Panc1 (cell line): ENCODE measurements around the gene ISY1.

Source experiments
- REST ChIP-seq, 2 experiments: IDR thresholded peaks; 2 replicates each; pipeline ENCODE4 v1.6.1; 2011 to 2012; ENCODE audit warnings: low read depth in 2 of 2, control low read depth in 1 of 2, low read length in 1 of 2, mild to moderate bottlenecking in 1 of 2, moderate library complexity in 1 of 2; ENCODE audit not compliant: insufficient read depth in 1 of 2
- TF ChIP-seq, protein P1 (sequence below): fragments of 450-650 bp; IDR thresholded peaks from 2 replicates; pipeline ENCODE4 v1.5.1; 2017; ENCODE audit warnings: mild to moderate bottlenecking

DNA sequence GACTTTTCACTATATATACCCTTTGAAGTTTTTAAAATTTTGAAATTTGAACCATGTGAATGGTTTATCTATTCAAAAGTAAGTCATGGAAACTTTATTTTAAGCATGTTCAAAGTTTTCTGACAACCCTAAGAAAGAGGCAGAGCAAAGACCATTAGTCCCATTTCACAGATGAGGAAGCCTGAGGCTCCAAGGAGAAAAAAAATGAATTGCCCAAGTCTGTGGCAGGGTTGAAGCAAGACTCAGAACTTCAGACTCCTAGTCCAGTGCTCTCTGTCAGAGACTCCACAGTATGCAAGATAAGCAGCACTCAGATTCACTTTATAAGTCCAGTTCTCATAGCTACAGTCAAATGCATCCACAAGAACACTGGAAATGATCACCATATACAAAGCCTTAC, 43.7 kb downstream of the ISY1 start:
- TF ChIP-seq, protein P1, sequence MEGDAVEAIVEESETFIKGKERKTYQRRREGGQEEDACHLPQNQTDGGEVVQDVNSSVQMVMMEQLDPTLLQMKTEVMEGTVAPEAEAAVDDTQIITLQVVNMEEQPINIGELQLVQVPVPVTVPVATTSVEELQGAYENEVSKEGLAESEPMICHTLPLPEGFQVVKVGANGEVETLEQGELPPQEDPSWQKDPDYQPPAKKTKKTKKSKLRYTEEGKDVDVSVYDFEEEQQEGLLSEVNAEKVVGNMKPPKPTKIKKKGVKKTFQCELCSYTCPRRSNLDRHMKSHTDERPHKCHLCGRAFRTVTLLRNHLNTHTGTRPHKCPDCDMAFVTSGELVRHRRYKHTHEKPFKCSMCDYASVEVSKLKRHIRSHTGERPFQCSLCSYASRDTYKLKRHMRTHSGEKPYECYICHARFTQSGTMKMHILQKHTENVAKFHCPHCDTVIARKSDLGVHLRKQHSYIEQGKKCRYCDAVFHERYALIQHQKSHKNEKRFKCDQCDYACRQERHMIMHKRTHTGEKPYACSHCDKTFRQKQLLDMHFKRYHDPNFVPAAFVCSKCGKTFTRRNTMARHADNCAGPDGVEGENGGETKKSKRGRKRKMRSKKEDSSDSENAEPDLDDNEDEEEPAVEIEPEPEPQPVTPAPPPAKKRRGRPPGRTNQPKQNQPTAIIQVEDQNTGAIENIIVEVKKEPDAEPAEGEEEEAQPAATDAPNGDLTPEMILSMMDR, result no peak
- TF ChIP-seq REST (IDR thresholded peaks at IDR 0.05; ENCODE audit: insufficient read depth in 1 of 2, low read depth in 2 of 2, low read length in 1 of 2), result no peak
